GM19455 (cell line): ENCODE measurements around the gene ACCSL.

ENCODE experiments used
- ATAC-seq: cut with Tn5 transposase; IDR thresholded peaks from one replicate; pipeline ENCODE4 v1.9.1; 2021; ENCODE audit not compliant: unreplicated experiment

ACCSL gene

GRCh38 chr11:44017443-44018126 lies 30.2 kb upstream of the ACCSL start:
- no peak for ATAC-seq

DNA sequence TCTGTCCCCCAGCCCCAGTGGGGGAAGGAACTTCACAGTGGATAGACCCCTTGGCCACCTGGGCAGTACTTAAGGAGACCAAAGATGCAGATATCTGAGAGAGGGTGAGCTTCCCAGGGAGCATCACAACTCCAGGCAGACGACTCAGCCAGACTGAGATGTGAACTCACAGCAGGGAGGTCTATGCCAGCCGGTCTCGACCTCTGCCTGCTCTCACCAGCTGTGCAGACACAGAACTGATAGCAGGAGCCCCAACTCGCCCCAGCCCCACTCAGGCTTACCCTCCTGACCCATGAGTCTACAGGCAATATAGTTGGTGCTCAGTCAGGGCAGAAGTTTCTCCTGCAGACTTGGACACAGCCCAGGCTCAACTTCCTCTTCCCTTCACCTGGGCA lies 29.7 kb upstream of the ACCSL start:
- ATAC-seq = no peak

GRCh38 chr11:44018829-44019228 lies 29.0 kb upstream of the ACCSL start:
- ATAC-seq = no peak

- ATAC-seq = no peak
Measured at GRCh38 chr11:44024977-44025376, 22.8 kb upstream of the ACCSL start.

GRCh38 chr11:44025727-44026126 lies 22.1 kb upstream of the ACCSL start:
- ATAC-seq = no peak

- ATAC-seq = no peak
Measured at GRCh38 chr11:44028401-44028800, 19.4 kb upstream of the ACCSL start.

DNA sequence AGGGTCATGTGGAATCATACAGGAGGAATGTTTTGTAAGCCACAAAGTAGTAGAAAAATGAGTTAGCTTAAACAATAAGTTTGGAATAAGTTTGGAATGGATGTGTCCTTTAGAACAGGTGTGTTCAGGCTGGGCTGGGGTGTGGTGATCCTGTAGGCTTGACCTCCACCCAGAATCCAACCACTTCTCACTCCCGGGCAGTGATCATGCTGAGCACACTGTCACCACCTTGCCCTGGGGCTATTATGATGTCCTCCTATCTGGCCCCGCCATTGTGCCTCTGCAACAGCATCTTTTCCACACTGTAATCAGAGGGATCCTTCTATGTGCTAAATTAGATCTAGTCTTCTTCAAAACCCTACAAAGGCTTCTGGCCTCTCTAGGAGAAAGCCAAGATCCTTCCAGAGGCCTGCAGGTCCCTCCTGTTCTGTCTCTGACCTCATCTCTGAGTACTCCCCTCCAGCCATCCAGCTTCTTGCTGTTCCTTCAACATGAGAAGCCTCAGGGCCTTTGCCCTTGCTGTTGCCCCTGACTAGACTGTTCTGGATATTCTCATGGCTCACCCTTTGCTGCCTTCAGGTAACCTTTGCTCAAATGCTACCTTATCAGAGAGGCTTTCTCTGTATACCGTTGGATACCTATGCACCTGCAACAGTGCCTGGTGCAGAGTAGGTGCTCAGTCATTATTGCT lies 18.8 kb upstream of the ACCSL start:
- no peak for ATAC-seq

DNA sequence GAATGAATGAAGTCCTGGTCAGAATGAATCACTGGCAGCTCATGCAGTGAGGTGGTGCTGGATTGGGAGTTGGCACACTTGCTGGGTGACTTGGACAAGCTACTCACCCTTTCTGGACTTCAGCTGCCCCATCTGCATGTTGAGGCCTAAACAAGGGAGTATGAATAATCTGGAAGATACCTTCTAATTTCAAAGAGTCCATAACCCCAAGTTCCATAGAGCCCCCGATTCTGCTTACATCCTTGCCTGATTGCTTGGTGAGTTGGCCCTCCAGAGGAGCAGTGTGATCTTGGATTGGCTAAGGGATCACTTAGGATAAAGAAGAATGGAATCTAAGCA lies 18.3 kb upstream of the ACCSL start:
- no peak for ATAC-seq

- no peak for ATAC-seq
Measured at GRCh38 chr11:44029977-44030911, 17.5 kb upstream of the ACCSL start.

DNA sequence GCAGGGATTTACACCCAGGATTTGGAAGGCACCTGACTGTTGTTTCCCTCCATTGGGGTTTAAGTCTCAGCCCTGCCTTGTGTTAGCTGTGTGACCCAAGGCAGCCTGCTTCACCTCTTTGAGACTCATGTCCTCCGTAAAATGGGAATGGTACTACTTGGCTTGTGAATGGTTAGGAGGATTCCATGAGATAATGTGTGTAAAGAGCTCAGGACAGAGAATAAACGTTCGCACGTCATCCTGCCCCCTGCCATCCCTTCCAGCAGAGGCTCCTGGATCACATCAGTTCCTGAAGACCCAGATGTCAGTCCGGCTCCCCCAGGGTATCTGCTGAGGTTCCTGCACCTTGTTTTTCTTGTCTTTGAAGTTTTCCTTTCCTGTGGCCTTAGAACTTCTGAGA lies 16.8 kb upstream of the ACCSL start:
- ATAC-seq = no peak

- ATAC-seq = no peak
Measured at GRCh38 chr11:44031549-44031948, 16.2 kb upstream of the ACCSL start.

DNA sequence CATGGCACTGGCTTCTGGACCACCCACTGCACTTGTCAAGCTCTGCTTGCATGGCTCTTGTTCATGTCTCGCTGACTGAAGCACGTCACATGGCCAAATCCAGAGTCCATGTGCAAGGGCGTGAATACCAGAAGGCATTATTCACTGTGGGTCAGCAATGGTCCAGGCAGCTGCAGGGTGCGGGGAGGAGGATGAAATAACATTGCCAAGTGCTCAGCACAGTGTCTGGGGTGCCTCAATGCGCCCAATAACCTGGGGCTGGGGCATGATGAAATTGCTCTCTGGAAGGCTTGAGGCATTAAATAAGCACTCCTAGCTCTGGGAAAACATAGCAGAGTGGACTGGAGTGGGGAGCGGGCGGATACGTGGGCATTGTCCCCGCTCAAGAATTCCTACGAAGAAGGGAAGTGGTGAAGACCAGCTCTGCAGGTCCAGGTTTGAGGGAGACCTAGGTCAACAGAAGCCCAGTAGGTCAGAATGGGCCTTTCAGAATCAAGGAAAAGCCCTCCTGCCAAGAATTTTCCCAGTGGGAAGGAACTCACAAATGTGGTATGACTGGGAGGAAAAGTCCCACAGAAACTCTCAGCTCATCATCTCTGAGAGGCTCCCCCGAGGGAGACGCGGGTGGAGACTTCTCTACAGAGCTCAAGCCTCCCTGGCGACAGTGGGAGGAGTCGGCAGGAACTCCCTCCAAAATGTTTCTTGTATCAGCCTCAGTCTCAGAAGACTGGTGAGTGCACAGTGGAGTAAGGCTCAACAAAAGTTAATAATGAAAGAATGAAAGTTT lies 15.3 kb upstream of the ACCSL start:
- no peak for ATAC-seq

- no peak for ATAC-seq
Measured at GRCh38 chr11:44033411-44033850, 14.3 kb upstream of the ACCSL start.

GRCh38 chr11:44033856-44034255 lies 13.9 kb upstream of the ACCSL start:
- no peak for ATAC-seq

- no peak for ATAC-seq
Measured at GRCh38 chr11:44034639-44035038, 13.1 kb upstream of the ACCSL start.

DNA sequence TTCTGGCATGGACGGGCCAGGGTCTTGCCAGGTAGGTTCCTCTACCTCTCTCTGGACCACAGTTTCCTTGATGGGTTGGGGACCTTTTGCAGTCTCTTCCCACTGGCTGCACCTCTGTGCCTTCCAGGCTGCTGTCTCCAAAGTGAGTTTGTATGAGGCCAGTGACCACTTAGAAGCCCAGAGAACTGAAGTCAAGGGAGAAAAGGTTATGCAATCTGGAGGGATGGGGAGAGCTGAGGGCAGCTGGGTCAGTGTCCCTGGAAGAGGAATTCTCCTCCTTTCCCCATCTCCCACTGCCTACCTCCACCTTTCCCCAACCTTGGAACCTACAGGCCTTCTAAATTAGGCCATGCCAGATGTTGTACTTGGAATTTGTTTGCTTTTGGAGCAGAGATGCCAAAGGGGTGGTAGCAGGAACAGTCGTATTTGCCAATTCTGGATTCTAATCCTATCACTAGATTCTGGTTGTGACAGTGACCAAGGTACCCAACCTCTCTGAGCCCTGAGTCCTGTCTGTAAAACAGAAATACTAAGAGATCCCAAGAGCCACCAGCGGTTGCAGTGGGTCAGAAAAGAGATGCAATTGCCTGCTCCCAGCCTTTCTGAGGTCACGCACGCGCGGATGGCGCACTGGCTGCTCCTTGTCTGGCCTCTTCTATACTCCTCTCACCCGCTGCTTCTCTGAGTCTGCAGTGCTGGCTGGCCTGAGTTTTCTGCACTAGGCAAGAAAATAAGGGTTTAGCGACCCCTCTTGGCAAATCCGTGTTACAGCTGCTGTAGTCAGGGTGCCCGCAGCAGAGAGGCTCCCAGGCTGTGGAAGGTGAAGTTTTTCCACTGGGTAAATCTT lies 10.7 kb upstream of the ACCSL start:
- ATAC-seq = peak; percentile 81

DNA sequence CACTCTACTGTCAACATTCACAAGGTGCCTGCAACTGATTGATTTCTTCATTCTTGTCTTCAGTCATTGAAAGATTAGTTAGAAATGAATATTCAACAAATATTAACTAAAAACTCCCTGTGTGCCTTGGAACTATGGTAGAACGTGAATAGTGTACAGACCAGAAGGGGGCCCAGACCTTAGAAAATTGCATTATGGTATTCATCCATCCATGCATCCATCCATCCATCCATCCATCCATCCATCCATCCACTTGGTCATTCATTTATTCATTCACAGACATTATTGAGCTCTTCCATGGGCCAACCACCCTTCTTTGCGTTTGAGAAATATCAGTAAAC lies 10.2 kb upstream of the ACCSL start:
- ATAC-seq = no peak

DNA sequence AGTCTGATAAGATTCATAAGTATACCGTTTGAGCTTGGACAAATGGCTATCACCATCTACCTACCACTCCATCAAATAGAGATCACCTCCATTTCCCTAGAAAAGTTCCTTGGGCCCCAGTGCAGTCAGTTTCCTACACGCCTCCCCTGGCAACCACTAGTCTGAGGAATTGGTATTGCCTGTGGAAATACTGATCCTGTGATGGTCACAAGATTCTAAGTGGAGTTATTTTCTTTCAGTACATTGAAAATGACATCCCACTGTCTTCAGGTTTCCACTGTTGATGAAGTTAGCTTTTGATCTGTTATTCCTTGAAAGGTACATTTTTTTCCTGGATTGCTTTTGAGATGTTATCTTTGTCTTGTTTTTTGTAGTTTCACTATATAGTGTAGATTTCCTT lies 4.6 kb upstream of the ACCSL start:
- ATAC-seq = no peak

- ATAC-seq = no peak
Measured at GRCh38 chr11:44046182-44046581, 1.6 kb upstream of the ACCSL start.

DNA sequence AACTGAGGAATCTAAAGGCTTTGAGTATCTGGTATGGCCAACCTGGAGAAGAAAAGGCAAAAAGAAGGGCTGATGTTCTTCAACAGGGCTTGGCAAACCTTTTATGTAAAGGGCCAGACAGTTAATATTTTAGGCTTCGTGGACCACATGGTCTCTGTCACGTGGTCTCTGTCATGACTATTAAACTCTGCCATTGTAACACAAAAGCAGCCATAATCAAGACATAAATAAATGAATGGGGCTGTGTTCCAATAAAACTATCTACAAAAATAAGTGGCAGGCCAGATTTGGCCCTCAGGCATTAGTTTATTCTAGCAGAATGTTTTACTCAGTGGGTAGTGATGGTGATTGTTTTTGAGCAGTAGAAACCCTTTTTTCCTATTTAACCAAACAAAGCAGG lies 483 bp upstream of the ACCSL start:
- no peak for ATAC-seq
